Skeletal muscle cell (primary cell): ENCODE data around the gene ETFBKMT.

Source experiments
- DNase-seq: peaks from one replicate; pipeline ENCODE4 v3.0.0-alpha.2; 2010; ENCODE audit warnings: low read depth
- H3K4me3 ChIP-seq: 2 replicates; pipeline ENCODE4 v1.5.1; 2011; ENCODE audit warnings: low read depth, mild to moderate bottlenecking, control low read depth, low read length, moderate library complexity

ETFBKMT gene, protein sequence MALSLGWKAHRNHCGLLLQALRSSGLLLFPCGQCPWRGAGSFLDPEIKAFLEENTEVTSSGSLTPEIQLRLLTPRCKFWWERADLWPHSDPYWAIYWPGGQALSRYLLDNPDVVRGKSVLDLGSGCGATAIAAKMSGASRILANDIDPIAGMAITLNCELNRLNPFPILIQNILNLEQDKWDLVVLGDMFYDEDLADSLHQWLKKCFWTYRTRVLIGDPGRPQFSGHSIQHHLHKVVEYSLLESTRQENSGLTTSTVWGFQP

DNA sequence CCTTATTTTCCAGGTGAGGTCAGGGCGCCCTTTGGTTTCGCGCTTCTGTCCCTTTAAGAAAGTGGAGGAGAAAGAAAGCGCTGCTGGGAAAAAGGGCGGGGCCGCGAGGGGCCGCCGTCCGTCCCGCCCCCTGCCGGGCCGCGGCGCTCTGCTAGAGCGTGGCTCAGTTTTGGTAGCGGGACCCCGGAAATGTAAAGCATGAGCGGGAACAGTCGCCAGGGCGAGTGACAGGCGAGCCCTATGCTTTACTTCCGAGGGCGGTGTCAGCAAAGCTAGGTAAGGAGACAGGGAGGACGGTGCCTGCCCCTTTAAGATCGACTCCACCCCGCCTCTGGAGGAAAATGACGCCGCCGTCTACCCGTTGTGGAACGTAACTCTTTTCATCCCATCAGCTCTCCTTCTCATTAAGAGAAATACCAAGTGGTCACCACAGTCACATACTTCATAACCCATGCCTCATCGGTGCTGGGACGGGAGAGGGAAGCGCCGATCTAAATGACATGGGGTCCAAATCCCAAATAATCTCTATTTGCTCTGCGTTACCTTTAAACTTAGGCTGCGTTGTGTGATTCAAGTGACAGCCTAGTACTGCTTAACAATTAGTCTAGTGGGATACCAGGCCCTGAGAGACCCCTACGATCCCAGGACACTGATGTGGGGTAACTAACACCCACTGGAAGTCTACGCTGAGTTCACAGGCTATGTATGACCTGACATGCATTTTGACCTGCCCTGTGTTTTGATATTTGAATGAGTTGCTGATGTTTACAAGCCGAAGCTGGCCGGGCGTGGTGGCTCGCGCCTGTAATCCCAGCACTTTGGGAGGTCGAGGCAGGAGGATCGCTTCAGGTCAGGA, at the start of gene ETFBKMT:
ETFBKMT (plus strand) TSS at position 602 of the 856 bp plus-strand sequence. CDS start 2,266 bp downstream, outside the sequence.
- peak; percentile 42 for DNase-seq
- peak within 1 kb of the TSS; percentile 77 for H3K4me3 ChIP-seq

DNA sequence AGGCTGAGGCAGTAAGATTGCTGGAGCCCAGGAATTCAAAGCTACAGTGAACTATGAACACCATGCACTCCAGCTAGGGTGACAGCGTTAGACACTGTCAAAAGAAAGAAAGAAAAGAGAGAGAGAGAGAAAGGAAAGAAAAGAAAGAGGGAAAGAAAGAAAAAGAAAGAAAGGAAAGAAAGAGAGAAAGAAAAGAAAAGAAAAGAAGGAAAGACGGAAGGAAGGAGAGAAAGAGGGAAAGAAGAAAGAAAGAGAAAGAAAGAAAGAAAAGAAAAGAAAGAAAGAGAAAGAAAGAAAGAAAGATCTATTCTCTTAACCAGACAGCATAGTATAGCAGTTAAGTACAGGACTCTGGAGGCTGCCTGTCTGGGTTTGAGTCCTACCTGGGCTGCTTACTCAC, 46.7 kb upstream of the ETFBKMT start:
- H3K4me3 ChIP-seq: no peak overlapping the region
- no peak for DNase-seq

- DNase-seq: no peak
- no peak overlapping the region for H3K4me3 ChIP-seq
These were observed 41.1 kb upstream of the ETFBKMT start for GRCh38 chr12:31618228-31619025.

DNA sequence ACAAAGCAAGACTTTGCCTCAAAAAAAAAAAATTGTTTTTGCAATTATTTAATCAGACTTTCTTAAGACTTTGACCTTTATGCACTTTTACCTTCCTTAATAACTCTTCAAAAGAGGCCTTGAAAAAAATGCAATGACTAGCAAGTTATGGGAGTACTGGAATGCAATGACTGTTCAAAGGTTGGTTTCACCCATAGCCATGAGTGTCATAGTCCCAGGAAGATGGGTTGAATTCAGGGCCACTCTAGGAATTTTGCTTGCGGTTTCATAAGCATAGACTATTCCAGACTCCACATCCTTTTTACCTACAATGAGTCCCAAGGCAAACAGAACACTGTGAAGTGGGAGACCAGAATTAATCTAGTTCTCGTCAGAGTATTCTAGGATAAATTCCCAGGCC, 39.2 kb upstream of the ETFBKMT start:
- DNase-seq: no peak
- H3K4me3 ChIP-seq: no peak overlapping the region

GRCh38 chr12:31622038-31622437, 37.5 kb upstream of the ETFBKMT start:
- DNase-seq: no peak
- H3K4me3 ChIP-seq: no peak overlapping the region

GRCh38 chr12:31626270-31626995, 33.1 kb upstream of the ETFBKMT start:
- no peak overlapping the region for H3K4me3 ChIP-seq
- DNase-seq: no peak

DNA sequence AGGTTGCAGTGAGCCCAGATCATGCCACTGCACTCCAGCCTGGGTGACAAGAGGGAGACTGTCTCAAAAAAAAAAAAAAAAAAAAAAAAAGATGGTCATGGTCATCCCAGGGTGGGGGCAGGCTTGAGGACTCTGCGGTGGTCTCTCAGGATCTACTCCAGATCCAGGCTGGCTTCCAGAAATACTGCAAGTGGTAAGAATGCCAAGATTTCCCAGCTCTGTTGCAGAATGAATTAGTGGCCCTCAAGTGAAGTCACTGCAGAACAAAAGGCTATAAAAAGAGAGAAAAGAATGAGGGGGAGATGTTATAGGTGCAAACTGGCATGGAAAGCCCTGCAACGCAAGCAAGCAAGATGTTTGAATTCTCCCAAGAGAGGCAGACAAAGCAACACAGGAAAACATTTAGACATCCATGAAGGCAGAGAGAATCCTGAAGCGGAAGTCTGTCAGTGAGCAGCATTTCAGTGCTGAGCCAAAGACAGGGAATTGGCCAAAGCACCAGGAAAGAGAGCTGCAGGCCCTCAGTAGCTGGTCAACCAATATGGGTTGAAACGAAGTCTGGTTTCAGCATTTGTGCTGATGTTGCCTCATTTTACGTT, 31.9 kb upstream of the ETFBKMT start:
- no peak overlapping the region for H3K4me3 ChIP-seq
- DNase-seq: no peak

DNA sequence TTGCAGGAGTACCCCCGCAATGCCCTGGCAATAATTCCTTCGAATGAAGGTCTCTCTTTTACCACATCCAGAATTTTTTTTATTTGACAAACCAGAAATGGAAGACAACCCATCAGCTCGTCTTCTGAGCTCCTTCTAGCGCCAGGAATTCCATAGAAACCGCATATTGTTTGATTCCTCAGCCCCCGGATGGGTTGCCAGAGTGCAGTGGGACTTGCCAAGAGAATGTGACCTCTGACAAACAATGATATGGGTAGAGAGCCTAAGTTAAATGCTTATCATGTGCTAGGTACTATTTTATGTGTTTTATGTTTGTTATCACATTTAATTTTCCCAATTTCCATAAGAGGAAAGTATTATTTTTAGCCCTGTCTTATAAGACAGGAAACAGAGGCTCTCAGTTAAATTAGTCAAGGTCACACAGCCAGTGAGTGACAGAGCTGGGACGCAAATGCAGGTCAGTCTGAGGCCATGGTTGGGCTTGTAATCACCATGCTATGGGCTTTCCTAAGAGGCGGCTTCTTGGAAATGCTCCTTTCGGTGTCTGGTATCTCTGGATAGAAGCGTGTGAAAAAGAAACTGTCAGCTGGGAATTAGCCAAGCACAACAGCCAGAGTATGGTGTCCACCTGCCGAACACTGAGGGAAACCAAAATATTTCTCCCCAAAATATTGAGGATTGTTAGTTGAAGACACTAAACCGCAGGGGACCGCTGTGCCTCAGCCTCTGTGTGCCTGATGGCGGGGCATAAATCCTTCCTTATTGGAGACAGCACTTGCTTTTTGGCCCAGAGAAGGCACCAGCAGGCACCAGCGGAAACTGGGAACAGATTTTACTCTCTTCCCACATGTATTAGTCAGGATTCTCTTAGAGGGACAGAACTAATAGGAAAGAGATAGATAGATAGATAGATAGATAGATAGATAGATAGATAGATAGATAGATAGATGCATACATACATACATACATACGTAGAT, 29.4 kb upstream of the ETFBKMT start:
- peak; percentile 32 for DNase-seq
- H3K4me3 ChIP-seq: no peak overlapping the region

DNA sequence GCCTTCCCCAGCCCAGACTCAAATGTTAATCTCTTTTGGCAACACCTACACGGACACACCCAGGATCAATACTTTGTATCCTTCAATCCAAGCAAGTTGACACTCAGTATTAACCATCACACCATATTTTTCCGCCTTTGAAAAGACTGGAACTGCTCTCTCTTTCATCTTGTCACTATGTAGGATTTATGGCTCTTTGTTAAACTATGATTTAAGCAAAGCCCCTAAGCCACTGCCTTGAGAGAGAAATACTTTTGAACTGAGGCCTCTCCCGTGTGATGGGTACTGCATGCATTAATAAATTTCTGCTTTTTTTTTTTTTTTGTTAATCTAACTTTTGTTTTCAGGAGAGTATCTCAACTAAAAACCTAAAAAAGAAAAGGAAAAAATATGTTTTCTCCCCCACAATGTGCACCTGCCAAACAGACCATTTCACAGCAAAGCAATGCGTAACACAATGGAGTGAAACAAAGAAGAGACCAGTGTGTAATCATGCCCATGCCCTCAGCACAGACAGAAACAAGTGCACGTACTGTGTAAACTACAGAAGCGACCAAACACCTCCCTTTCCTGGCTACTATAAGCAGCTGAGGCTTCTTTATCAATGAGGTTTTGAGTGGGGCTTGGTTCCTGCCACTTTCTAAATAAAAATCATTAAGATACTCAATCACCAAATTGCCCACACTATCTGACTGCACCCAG, 28.3 kb upstream of the ETFBKMT start:
- DNase-seq: no peak

DNA sequence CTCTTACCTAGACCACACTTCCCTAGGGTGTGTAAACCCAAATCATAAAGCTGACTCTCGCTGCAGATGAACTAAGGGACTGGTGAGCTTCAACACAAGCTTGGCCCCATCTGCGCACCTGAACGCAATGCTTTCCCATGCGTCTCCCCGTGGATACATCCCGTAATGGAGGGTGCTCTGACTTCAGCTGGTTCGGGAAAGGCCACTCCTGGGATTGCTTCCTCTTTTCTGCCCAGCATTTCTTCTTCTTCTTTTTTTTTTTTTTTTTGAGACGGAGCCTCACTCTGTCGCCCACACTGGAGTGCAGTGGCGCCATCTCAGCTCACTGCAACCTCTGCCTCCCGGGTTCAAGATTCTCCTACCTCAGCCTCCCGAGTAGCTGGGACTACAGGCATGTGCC, 27.7 kb upstream of the ETFBKMT start:
- DNase-seq: no peak

More for the DNA sequence above, 28.3 kb upstream of the ETFBKMT start:
- H3K4me3 ChIP-seq: no peak overlapping the region

GRCh38 chr12:31633464-31633863, 26.0 kb upstream of the ETFBKMT start:
- no peak for DNase-seq
- no peak overlapping the region for H3K4me3 ChIP-seq

More for the DNA sequence above, 27.7 kb upstream of the ETFBKMT start:
- H3K4me3 ChIP-seq: no peak overlapping the region

DNA sequence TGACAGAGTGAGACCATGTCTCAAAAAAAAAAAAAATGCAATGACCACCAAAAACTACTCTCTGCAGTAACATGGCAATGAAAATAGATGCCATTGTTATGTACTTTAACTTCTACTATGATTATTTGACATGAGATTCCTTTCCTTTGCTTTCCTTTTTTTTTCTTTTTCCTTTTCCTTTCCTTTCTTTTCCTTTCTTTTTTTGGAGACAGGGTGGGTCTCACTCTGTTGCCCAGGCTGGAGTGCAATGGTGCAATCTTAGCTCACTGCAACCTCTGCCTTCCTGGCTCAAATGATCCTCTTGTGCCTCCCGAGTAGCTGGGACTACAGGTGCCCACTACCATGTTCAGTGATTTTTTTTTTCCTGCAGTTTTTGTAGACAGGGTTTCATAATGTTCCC, 24.9 kb upstream of the ETFBKMT start:
- DNase-seq: no peak
- H3K4me3 ChIP-seq: no peak overlapping the region

GRCh38 chr12:31641509-31642090, 17.9 kb upstream of the ETFBKMT start:
- no peak for DNase-seq
- H3K4me3 ChIP-seq: no peak overlapping the region

GRCh38 chr12:31644536-31644935, 15.0 kb upstream of the ETFBKMT start:
- H3K4me3 ChIP-seq: no peak overlapping the region
- no peak for DNase-seq

DNA sequence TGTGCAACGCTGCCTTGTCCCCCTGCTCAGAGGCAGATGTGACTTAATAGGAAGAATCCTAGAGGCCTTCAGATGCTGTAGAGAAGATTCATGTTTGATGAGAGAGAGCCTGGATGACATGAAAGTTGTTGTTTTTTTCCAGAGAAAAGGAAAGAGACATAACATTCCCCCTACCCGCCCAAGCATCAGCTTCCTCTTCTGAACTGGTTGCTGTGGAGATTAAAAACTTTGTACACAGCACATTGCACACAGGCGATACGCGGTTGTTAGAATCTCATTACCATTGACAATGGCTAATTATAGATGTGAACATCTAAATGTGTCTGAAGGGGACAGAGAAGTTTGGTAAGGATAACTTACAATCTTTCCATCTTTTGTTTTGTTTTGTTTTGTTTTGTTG, 13.6 kb upstream of the ETFBKMT start:
- DNase-seq: no peak
- H3K4me3 ChIP-seq: no peak overlapping the region

GRCh38 chr12:31647086-31647491, 12.4 kb upstream of the ETFBKMT start:
- no peak for DNase-seq
- no peak overlapping the region for H3K4me3 ChIP-seq

GRCh38 chr12:31650918-31651317, 8.6 kb upstream of the ETFBKMT start:
- DNase-seq: no peak
- H3K4me3 ChIP-seq: no peak overlapping the region
